Mucosa of stomach (tissue), 1 donor: ENCODE results near the gene PDXP.

Experiments
- H3K27me3 ChIP-seq: one replicate; pipeline ENCODE4 v1.7.0; 2013; ENCODE audit warnings: mild to moderate bottlenecking, low read length; ENCODE audit not compliant: control insufficient read depth, insufficient read depth
- H3K36me3 ChIP-seq: one replicate; pipeline ENCODE4 v1.7.0; 2013; ENCODE audit warnings: low read length; ENCODE audit not compliant: control insufficient read depth, insufficient read depth
- H3K4me1 ChIP-seq: one replicate; pipeline ENCODE4 v1.7.0; 2013; ENCODE audit warnings: mild to moderate bottlenecking, low read length; ENCODE audit not compliant: control insufficient read depth, insufficient read depth
- H3K4me3 ChIP-seq: one replicate; pipeline ENCODE4 v1.7.0; 2013; ENCODE audit warnings: low read length
- H3K9ac ChIP-seq: one replicate; pipeline ENCODE4 v1.7.0; 2013; ENCODE audit warnings: mild to moderate bottlenecking, low read length, moderate library complexity
- H3K9me3 ChIP-seq: one replicate; pipeline ENCODE4 v1.7.0; 2013; ENCODE audit warnings: mild to moderate bottlenecking, low read length, moderate library complexity; ENCODE audit not compliant: control insufficient read depth
- donor health status: Pancreatic carcinoma.

PDXP gene

DNA sequence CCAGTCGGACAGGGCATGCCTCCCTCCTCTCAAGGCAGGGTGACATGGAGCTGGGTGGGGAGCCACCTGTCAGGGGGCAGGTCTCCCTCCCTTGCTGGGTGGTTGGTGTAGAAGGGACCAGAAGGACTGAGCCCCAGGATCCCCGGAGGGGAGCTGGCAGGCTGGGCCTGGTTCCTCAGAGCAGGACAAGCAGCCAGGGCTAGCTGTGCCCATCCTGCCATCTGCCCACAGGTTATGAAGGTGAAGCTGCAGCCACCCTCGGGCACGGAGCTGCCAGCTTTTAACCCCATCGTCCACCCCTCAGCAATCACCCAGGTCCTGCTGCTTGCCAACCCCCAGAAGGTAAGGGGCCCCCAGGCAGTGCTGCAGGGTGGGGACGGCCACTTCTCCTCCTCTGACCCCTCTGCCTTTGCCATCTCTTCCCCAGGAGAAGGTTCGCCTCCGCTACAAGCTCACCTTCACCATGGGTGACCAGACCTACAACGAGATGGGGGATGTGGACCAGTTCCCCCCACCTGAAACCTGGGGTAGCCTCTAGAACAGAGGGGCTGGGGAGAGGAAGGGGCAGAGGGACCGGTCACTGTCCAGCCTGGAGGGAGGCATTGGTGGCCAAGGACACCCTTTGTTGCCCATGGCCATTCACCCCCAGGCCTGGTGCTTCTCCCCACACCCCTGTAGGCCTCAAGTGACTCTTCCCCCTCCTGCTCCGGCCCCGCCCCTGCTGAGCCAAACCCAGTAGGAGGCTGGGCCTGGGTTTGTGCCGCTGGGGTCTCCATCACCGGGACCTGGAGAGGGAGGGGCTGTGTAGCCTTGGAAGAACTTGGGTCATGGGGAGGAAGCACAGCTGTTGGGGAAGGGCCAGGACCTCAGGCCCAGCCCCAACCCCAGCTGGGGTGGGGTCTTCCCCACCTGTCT lies 26.1 kb upstream of the PDXP start:
- H3K36me3 ChIP-seq = peaks cover 6% of the 10 kb centered on the region
- no peak overlapping the region for H3K4me3 ChIP-seq
- H3K9me3 ChIP-seq = no peaks in the 10 kb centered on the region
- peaks cover 38% of the 10 kb centered on the region for H3K4me1 ChIP-seq
- no peaks in the 10 kb centered on the region for H3K27me3 ChIP-seq
- H3K9ac ChIP-seq = no peak overlapping the region

DNA sequence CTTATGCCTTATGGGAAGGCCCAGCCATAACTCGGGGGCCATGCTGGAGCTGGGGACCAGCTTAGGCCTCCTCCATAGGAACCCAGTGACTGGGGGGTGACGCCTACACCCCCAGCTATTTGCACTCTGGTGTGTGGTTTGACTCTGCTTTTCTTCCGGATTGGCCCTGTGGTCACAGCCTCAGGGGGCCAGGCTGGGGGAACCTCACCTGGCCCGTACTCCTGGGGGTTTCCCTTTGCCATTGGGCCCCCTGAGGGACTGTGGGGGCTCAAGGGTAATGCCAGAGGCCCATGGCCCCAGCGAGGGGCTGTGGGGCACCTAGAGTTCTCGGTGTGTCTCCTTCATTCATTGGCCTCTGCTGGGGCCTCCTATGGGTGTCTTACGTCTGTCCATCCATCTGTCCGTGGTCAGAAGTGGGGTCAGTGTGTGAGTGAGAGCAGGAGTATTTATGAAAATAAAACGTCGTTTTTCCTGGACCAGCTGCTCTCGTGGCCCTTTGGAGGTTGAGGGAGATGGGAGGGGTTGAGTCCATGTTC lies 25.4 kb upstream of the PDXP start:
- Histone ChIP-seq H3K9me3 (no peaks in the 10 kb centered on the region), H3K9ac (peak overlapping the region; percentile 38), H3K36me3 (peaks cover 6% of the 10 kb centered on the region), H3K27me3 (no peaks in the 10 kb centered on the region), H3K4me3 (no peak overlapping the region), H3K4me1 (peaks cover 40% of the 10 kb centered on the region)

DNA sequence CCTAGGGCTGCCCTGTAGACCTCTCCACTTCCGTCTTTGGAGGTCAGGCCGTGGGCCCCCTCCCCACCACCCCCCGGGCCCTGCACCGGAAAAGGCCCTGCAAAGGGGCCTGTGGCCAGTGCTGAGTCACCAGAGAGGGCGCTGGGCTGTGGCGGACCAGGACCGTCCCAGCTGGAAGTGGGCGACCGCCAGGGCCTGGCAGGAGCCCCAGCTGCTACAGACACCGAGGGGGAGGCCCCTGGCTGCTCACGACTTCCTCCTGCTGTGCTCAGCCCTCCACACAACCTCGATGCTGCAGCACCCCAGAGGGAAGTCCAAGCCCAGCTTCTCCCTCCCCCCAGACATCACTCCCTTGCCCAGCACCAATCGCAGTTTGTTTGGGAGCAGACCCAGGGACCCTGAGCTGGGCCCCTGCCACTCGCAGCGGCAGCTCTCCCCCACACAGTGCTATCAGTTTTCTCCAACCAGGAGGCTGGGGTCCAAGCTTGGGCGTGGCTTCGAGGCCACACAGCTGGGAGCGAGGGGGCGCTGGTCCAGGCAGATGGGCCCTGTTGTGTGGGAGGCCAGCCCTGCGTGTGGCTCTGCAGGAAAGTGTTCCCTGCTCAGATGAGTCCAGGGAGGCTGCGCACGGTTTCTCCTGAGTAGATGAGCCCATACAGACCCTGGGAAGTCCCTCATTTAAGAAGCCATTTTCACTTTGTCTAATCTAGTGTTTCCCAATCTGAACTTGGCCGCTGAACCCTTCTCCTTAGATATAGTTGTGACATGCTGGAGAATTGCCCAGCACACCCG lies 24.7 kb upstream of the PDXP start:
- peaks cover 46% of the 10 kb centered on the region for H3K4me1 ChIP-seq
- H3K9me3 ChIP-seq = no peaks in the 10 kb centered on the region
- no peak overlapping the region for H3K4me3 ChIP-seq
- H3K36me3 ChIP-seq = no peaks in the 10 kb centered on the region
- H3K9ac ChIP-seq = peak overlapping the region; percentile 38
- no peaks in the 10 kb centered on the region for H3K27me3 ChIP-seq

GRCh38 chr22:37634417-37634924 lies 24.1 kb upstream of the PDXP start:
- Histone ChIP-seq H3K4me1 (peaks cover 51% of the 10 kb centered on the region), H3K27me3 (no peaks in the 10 kb centered on the region), H3K9me3 (no peaks in the 10 kb centered on the region), H3K4me3 (no peak overlapping the region), H3K36me3 (no peaks in the 10 kb centered on the region), H3K9ac (peak overlapping the region; percentile 38)

GRCh38 chr22:37635157-37635556 lies 23.4 kb upstream of the PDXP start:
- Histone ChIP-seq H3K27me3 (no peaks in the 10 kb centered on the region), H3K36me3 (no peaks in the 10 kb centered on the region), H3K4me1 (peaks cover 56% of the 10 kb centered on the region), H3K9ac (no peak overlapping the region), H3K4me3 (no peak overlapping the region), H3K9me3 (no peaks in the 10 kb centered on the region)

DNA sequence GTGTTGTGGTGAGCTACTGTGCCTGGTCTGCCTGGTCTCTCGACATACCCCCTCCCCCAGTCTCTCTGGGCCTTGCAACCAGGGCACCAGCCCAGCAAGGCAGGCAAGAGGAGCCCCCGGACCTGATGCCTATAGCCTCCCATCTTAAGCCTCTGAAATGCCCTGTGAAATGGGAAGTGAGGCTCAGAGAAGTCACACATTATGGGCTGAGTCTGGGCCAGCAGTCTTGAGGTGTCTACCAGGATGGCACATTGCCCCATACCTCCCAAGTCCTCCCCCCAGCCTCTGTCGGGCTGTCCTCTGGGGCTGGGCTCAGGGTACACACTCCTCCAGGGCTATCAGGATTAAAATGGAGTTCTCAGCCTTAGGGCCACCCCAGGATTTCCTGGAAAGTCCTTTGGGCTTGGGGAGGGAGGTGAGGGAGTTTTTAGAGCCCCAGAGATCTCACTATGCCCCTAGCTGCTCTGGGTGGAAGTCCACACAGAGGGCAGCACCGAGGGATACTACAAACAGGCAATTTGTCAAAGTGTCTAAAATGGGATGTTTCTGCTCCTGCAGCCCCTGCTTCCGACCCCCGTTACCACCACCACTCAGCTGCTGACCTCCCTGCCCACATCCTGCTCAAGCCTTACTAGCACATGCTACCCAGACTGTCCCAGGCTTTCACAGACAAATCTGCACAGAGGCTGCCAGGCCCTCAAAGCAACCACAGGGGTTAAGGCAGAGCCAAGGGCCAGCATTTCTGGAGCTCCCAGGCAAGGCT lies 22.2 kb upstream of the PDXP start:
- H3K4me1 ChIP-seq = peaks cover 68% of the 10 kb centered on the region
- H3K4me3 ChIP-seq = no peak overlapping the region
- no peak overlapping the region for H3K9ac ChIP-seq
- no peaks in the 10 kb centered on the region for H3K36me3 ChIP-seq
- no peaks in the 10 kb centered on the region for H3K27me3 ChIP-seq
- H3K9me3 ChIP-seq = no peaks in the 10 kb centered on the region

DNA sequence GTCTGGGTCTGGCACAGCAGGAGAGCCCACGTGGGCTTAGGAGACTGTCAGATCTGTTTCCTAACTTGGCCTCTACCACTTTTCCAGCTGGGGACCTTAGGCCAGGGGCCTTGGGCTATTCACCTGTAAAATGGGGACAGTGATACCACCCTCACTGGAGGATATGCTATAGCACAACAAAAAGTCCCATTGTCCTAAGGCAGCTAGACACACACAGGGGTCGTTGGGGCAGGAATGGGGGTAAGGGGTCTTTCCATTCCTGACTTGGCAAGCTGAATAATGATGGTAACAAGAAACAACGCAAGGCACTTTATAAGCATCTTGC lies 21.6 kb upstream of the PDXP start:
- no peaks in the 10 kb centered on the region for H3K27me3 ChIP-seq
- H3K9ac ChIP-seq = no peak overlapping the region
- peaks cover 73% of the 10 kb centered on the region for H3K4me1 ChIP-seq
- H3K4me3 ChIP-seq = no peak overlapping the region
- H3K36me3 ChIP-seq = no peaks in the 10 kb centered on the region
- no peaks in the 10 kb centered on the region for H3K9me3 ChIP-seq

GRCh38 chr22:37638391-37639069 lies 20.0 kb upstream of the PDXP start:
- H3K36me3 ChIP-seq = no peaks in the 10 kb centered on the region
- peak overlapping the region; percentile 66 for H3K9ac ChIP-seq
- H3K27me3 ChIP-seq = no peaks in the 10 kb centered on the region
- H3K9me3 ChIP-seq = no peaks in the 10 kb centered on the region
- no peak overlapping the region for H3K4me3 ChIP-seq
- H3K4me1 ChIP-seq = peaks cover 71% of the 10 kb centered on the region

DNA sequence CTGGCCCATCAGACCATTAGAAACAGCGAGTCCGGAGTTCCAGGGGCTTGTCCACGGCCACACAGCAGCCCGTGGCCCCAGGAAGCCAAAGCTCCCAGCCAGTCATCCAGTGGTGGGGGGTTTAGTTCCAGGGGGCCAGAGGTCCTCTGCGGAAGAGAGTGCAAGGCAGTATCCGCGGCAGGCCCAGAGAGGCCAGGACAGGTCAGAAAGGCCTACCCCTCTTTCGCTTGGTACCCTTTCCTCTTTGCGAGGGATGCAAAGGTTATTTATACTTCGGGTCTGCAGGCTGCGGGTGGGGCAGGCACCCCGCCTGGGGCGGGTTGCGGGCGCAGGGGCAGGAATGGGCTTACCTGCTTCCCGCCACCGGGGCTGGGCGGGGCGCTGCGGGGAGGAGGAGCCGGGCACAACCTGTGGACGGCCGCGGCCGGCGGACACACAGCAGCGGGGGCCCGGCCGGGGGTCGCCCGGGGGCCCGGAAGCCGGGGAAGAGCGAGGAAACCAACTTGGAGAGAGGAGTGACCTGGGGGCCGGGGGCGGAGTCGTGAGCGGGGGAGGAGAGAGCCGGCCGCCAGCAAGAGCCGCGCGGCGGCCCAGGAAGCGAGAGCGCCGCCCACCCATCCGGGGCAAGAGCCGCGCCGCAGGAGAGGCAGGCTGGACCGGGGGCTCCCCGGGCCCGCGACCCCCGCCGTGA lies 19.3 kb upstream of the PDXP start, which contains the start of gene SH3BP1:
TSS of gene SH3BP1 (plus strand) at position 600 of the 691 bp plus-strand sequence. CDS start 119 bp downstream, outside the sequence.
- no peaks in the 10 kb centered on the region for H3K27me3 ChIP-seq
- H3K9ac ChIP-seq = peak within 1 kb of the TSS; percentile 66
- no peaks in the 10 kb centered on the region for H3K36me3 ChIP-seq
- H3K9me3 ChIP-seq = no peaks in the 10 kb centered on the region
- peaks cover 66% of the 10 kb centered on the region for H3K4me1 ChIP-seq
- H3K4me3 ChIP-seq = no peak within 1 kb of the TSS

DNA sequence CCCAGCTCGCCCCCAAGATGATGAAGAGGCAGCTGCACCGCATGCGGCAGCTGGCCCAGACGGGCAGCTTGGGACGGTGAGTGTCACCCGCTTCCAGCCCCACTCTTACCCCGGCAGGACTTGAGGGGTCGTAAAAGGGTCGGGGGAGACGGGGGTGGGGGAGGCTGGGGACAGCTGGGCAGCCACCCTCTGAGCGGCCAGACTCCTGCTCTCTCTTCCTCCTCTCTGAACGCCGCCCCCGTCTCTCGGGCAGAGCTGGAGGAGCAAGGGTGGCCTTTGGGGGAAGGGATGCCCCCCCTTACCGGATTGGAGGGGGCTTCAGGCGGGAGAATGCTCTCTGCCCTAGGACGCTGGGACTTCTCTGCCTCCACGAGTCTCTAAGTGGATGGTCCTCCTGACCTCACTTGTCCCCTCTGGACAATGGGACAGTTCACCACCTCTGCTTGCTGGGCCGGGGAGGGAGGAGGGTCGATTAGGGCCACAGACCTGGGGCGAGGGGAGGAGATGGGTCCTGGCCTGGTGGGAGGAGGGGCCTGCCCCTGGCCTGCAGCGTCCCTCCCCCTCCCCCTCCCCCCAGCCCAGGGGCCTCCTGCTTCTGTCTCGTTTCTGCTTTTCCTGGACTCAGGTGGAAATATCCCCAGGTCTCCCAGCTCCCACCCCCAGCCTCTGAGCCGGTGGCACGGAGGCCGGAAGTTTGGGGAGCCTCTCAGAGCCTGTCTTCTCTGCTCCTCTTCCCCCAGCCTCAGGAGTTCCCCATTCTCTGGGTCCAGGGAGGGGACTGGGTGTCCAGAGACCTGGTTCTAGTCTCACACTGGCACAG lies 18.5 kb upstream of the PDXP start:
- H3K4me1 ChIP-seq = peaks cover 58% of the 10 kb centered on the region
- no peaks in the 10 kb centered on the region for H3K9me3 ChIP-seq
- H3K36me3 ChIP-seq = peaks cover 5% of the 10 kb centered on the region
- H3K4me3 ChIP-seq = no peak overlapping the region
- peak overlapping the region; percentile 66 for H3K9ac ChIP-seq
- no peaks in the 10 kb centered on the region for H3K27me3 ChIP-seq
